Fibroblast of skin of abdomen (primary cell): ENCODE measurements around the gene CCDC86.

Source experiments
- DNase-seq: peaks from one replicate; pipeline ENCODE4 v3.0.0-alpha.2; 2013

CCDC86 gene

DNA sequence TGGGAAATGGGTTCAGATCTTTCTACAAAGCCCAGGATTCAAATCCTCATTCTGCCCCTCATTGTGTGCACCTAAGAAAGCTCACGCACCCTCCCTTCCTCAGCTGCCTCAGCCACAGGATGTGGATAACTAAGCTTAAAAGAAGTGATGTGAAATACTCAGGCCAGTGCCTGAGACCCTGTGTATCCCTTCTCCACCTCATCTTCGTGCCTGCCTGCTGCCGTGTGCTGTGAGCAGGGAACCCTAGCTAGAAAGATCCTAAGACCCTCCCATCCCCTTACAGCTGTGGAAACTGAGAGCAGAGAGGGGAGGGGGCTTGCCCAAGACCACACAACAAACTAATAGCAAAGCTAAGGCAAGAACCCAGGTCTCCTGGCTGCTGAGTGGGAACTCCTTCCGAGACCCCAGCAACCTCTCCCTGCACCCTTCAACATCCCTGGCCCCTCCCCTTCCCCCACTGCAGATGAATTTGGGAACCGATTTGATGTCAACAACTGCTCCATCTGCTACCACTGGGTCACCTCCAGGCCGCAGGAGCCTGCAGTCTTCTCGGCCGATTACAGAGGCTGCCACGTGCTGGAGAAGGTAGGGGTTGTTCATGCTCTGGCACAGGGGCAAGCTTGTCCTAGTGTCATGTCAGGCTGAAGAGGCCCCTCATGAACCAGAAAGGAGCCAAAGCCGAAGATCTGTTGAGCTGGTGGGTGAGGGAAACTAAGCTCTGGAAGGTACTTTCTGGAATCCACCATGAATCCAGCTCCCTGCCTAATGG lies 27.0 kb downstream of the CCDC86 start:
- no peak for DNase-seq

DNA sequence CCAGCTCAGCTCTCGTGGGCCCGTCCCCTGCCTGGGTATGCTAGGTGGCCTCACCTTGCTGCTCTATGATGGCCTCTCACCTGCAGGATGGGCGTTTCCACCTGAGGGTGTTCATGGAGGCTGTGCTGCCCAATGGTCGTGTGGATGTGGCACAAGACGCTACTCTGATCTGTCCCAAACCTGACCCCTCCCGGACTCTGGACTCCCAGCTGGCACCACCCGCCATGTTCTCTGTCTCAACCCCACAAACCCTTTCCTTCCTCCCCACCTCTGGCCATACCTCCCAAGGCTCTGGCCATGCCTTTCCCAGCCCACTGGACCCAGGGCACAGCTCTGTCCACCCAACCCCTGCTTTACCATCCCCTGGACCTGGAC lies 27.5 kb downstream of the CCDC86 start:
- no peak for DNase-seq

- no peak for DNase-seq
These were observed 28.4 kb downstream of the CCDC86 start for GRCh38 chr11:60870276-60870675.

DNA sequence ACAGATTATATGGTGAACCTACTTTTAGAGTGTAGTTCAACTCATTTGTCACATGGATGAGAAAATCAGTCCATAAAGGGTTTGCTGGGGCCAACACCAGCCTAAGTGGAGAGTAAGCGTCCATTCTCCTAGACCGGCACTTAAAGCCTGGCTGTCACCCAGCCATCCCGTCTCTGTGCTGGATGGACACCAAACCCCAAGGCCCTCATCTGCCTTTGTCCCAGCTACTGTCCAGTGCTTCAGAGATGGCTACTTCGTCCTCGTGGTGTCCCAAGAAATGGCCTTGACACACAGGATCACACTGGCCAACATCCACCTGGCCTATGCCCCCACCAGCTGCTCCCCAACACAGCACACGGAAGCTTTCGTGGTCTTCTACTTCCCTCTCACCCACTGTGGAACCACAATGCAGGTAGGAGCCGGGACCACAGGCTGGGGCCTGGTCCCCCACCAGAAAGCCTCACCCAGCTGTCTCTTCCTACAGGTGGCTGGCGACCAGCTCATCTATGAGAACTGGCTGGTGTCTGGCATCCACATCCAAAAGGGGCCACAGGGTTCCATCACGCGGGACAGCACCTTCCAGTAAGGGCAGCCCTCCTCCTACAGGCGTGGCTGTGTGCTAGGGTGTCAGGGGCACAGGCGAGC lies 28.9 kb downstream of the CCDC86 start:
- DNase-seq = no peak

GRCh38 chr11:60871378-60872061 lies 29.6 kb downstream of the CCDC86 start:
- DNase-seq = peak; percentile 21

DNA sequence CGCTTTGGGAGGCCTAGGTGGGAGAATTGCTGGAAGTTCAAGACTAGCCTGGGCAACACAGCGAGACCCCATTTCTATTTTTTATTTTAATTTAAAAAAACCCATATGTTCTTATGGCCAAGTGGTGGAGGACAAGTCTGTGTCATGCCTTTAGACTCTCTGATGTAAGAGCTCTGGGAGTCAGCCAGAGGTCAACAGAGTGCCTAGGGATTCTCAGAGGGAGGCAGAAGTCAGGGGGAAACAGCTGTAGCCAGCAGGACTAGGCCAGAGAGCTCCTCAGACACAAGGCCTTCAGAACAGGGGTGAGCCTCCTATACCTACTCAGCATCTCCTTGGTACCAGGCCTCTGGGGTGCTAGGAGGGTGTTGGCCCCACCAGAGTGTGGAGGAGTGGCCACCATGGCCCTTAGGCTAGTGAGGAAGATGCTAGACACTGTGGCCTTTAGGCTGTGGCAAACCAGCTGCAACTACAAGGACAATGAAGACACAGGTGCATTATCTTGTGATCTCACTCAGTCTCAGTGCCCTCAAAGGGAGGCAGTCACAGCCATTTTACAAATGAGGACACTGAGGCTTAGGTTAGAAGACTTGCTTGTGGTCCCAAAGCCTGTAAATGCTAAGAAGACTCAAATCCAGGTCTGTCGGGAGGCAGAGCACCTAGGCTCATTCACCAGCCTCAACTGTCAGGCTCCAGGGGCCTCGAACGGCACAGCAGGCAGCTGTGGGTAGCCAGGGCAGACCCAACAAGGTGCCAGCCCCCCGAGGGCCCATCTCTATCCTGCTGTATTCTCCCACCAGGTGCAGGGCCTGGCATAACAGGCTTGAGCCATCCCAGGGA lies 30.4 kb downstream of the CCDC86 start:
- peak; percentile 55 for DNase-seq

DNA sequence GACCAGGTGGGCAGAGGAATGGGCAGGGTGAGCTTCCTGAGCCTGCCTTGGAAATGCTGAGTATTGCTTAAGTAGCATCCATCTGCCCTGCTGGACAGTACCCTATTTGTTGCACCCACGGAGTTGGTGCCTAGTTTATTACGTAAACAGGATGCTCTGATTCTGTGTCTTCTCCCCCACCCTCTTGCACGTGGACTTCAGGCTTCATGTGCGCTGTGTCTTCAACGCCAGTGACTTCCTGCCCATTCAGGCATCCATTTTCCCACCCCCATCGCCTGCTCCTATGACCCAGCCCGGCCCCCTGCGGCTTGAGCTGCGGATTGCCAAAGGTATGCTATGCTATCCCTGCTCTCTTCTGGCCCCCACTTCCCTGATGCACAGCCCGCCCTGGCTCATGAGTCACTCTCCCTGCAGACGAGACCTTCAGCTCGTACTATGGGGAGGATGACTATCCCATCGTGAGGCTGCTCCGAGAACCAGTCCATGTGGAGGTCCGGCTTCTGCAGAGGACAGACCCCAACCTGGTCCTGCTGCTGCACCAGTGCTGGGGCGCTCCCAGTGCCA lies 31.1 kb downstream of the CCDC86 start:
- peak; percentile 82 for DNase-seq

DNA sequence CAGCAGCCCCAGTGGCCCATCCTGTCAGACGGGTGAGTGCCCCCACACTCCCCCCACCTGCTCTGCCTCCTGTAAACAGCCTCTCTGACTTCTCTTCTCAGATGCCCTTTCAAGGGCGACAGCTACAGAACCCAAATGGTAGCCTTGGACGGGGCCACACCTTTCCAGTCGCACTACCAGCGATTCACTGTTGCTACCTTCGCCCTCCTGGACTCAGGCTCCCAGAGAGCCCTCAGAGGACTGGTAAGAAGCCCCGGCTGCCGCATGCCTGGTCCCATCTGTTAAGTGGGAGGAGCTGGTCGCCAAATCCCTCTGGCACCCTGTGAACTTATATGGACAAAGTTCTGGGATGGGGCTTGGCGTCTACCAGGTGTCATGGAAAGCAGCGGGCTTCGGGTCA lies 31.6 kb downstream of the CCDC86 start:
- DNase-seq = no peak

DNA sequence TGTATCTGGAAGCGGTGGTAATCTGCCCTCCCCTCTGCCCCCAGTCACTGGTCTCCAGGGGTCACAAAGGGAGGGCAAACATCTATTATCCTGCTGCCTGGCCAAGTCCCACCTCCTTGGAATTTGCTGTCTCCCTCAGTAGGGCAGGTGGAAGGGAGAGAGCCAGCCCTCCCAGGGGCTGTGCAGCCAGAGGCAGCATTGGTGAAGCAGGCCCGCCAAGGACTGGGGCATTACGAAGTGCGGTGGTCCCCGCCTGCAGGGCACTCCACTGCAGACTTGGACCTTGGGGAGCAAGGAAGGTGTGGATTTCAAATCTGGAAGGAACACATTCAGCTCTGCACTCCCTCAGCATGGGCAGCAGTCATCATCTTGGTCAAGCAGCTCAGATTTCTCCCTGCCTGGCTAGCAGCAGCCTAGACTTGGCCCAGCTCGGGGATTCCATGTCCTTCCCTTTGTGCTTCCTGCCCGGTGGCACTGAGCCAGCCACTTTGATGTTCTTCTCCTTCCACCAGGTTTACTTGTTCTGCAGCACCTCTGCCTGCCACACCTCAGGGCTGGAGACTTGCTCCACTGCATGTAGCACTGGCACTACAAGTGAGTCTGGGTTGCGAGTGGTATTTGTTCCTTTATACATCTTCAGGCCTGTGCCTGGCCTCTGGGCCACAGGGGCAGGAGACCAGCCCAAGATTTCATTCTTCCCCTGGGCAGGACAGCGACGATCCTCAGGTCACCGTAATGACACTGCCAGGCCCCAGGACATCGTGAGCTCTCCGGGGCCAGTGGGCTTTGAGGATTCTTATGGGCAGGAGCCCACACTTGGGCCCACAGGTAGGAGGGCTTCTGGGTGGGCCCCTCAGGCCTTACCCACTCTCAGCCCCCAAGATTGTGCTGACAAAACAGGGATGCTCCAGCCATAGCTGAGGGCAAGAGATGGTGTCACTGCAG lies 32.8 kb downstream of the CCDC86 start:
- no peak for DNase-seq

- DNase-seq = no peak
These were observed 33.7 kb downstream of the CCDC86 start for GRCh38 chr11:60875366-60876167.

- no peak for DNase-seq
These were observed 34.2 kb downstream of the CCDC86 start for GRCh38 chr11:60876168-60876485.

DNA sequence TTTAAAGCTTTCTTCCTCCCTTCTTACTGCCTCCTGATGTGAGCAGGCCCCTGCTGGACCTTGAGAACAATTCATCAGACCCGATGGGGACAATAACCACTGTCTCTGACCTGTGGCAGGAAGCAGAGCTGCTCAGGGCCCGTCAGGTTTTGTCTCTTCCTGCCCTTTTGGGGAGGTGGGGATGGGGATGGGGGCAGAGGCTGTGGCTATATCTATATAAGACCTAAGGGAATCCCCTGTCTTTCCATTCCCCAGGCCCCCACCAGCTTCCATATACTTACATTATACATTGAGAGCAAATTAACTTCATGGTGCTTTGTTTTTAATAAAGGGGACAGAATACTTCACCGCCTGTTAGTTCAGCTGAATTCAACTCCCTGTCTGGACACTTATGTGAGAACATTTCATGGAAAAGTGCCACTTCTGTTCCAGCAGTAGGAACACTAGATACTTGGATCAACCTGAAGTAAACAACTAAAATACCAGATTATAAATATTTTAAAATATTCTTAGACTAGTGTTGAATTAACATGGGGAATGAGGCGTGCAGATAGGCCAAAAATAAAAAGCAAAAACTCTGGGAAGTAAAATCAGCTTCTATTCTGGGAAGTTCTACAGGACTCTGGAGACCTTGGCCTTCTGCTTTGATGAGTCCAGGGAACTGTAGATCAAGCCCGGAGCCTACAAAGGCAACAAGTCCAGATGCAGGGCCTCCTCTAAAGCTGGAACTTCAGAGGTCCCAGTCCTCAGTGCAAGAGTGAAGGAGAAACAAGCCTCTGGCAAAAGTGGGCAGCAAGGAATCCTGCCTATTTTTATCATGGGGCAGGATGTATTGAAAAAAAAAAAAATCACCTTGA lies 36.6 kb downstream of the CCDC86 start:
- no peak for DNase-seq

DNA sequence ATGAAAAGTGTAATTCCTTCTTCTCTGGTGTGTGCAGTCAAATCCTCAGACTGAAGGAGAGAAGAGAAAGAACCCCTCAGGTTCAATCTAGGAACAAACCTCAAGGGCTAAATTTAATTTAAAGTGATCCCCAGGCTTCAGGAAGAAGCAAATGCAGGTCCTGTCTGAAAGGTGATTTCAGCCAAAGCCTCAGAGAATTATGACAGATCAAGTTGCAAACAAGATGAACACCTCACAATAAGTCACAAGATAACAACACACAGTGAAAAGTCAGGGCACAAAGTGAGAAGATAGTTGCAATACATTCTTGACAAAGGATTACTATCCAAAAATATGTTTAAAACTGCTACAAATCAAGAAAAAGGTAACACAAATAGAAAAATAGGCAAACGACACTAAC lies 37.2 kb downstream of the CCDC86 start:
- no peak for DNase-seq

GRCh38 chr11:60879971-60880588 lies 38.2 kb downstream of the CCDC86 start:
- no peak for DNase-seq

DNA sequence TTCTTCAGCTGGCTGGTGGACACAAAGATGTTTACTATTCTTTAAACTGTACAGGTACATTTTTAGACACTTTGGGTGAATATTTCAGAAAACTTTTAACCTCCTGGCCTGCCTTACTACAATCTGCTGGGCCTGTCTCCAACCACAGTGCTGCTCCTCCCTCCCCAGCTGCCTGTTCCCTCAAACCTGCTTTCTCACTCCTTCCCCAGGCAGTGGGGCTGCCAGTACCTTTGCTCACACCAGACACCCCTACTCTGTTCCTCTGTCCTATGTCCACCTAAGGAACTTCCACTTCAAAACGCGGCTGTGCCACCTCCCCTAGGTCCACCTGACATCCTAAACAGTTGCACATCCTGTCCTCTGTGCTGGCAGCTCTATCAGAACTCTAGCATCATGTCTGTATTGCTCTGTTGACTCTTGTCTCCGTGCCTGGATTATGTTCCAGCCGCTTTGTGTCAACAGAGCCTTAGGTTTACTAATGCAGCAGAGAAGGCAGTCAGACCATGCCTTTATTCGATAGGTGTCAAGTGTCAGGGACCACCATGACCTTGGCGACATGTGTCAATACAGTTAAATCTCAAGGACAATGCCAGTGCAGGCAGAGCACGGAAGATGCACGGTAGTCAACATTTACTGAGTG lies 38.9 kb downstream of the CCDC86 start:
- no peak for DNase-seq

DNA sequence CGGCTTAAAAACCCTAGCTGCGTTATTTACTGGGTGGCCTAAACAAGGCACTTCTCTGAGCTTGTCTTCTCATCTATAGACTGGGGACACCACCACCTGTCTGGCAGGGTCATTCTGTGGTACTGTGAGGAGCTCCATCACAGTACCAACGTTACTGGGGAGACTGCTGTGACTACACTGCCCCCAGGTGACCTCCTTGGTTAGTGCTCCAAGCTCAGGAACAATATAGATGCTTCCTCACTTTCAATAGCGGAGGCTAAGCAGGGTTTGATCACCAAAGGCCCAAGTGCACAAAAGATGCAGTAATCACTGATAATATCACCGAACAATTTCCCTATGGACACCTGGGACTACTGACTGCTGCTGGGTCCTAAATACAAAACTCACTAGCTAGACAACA lies 45.6 kb downstream of the CCDC86 start:
- peak; percentile 33 for DNase-seq

- no peak for DNase-seq
These were observed 48.0 kb downstream of the CCDC86 start for GRCh38 chr11:60889869-60890311.

- no peak for DNase-seq
These were observed 48.8 kb downstream of the CCDC86 start for GRCh38 chr11:60890696-60891095.
